ENCODE data around the gene SPOCK2. TPM values are rescaled to one million over a fixed set of nuclear protein-coding genes. Genes with fewer than 3 reads are reported as not detected.

Gene SPOCK2
- total RNA-seq, 1 experiment from 2014 or later, result 1.8 TPM

GRCh38 chr10:72029414-72029813 lies 58.9 kb downstream of the SPOCK2 start:
- H3K4me3 Mint-ChIP-seq, result no peak overlapping the region
- H2AFZ ChIP-seq (ENCODE audit: low read length), result no peak overlapping the region
- no peak overlapping the region for H3K18ac ChIP-seq (ENCODE audit: insufficient read length, low read depth, low read length)
- H3K27me3 ChIP-seq (ENCODE audit: insufficient read depth, low read length), result no peaks in the 10 kb centered on the region
- H4K20me1 ChIP-seq (ENCODE audit: control insufficient read depth, insufficient read depth, insufficient read length), result no peaks in the 10 kb centered on the region
- H3K9me3 Mint-ChIP-seq, result no peaks in the 10 kb centered on the region
- no peak overlapping the region for H2BK5ac ChIP-seq (ENCODE audit: insufficient read length, low read length)
- H3K4me1 Mint-ChIP-seq, result no peaks in the 10 kb centered on the region
- H3K27ac ChIP-seq (ENCODE audit: insufficient read length, low read depth, low read length), result no peak overlapping the region
- H3K27ac Mint-ChIP-seq, result no peak overlapping the region
- H3K4ac ChIP-seq (ENCODE audit: low read depth, low read length), result no peak overlapping the region
- H3T11ph ChIP-seq (ENCODE audit: low read length), result no peak overlapping the region
- no peak for TF ChIP-seq CTCF (conservative IDR thresholded peaks at IDR 0.05)
- H2BK12ac ChIP-seq (ENCODE audit: insufficient read length, low read depth, low read length), result no peak overlapping the region
- no peaks in the 10 kb centered on the region for H3K9me3 ChIP-seq (ENCODE audit: control insufficient read depth, low read depth, low read length)
- no peaks in the 10 kb centered on the region for H3K4me1 ChIP-seq (ENCODE audit: insufficient read depth, low read length)
- no peak overlapping the region for H2BK120ac ChIP-seq (ENCODE audit: low read depth, low read length, poor library complexity, severe bottlenecking)
- no peak for DNase-seq
- no peaks in the 10 kb centered on the region for H3K36me3 Mint-ChIP-seq (ENCODE audit: insufficient read depth in 1 of 3, low read depth in 3 of 3)
- H3K23me2 ChIP-seq (ENCODE audit: insufficient read length, low read depth, low read length, poor library complexity, severe bottlenecking), result no peaks in the 10 kb centered on the region
- no peak overlapping the region for H3K23ac ChIP-seq (ENCODE audit: insufficient read length, low read depth, low read length)
- no peak overlapping the region for H3K56ac ChIP-seq (ENCODE audit: insufficient read length, low read depth, low read length)
- no peaks in the 10 kb centered on the region for H3K79me1 ChIP-seq (ENCODE audit: insufficient read depth, low read depth, low read length, poor library complexity, severe bottlenecking)
- no peak overlapping the region for H3K9ac ChIP-seq (ENCODE audit: extremely low read depth, insufficient read length, low read length)
- H3K14ac ChIP-seq (ENCODE audit: insufficient read depth, low read length), result no peak overlapping the region
- no peak overlapping the region for H2BK20ac ChIP-seq (ENCODE audit: low read depth, low read length, poor library complexity, severe bottlenecking)
- peaks cover 6% of the 10 kb centered on the region for H3K27me3 Mint-ChIP-seq (ENCODE audit: low read depth)
- no peak overlapping the region for H2AK5ac ChIP-seq (ENCODE audit: insufficient read length, low read length)
- H4K91ac ChIP-seq (ENCODE audit: insufficient read length, low read depth, low read length), result no peak overlapping the region
- H3K4me2 ChIP-seq (ENCODE audit: insufficient read depth, insufficient read length, low read length), result no peak overlapping the region
- H3K79me2 ChIP-seq (ENCODE audit: insufficient read depth, low read length), result no peaks in the 10 kb centered on the region; the same call in 1 of the 2 replicates
- no CpG with 5 or more reads among the region's 1 CpG for WGBS (ENCODE audit: extremely low coverage, insufficient read length, low lambda C conversion rate)
- no peak overlapping the region for H4K8ac ChIP-seq (replicated peaks; ENCODE audit: insufficient read length, low read depth, low read length)
- no peak overlapping the region for H2BK15ac ChIP-seq (ENCODE audit: low read depth, low read length)
- no peak overlapping the region for H4K5ac ChIP-seq (ENCODE audit: insufficient read length, low read depth, low read length)
